ENCODE measurements around the gene C3orf22.
A peak's percentile ranks its signal among the peaks of the same experiment; 100 is the strongest.

C3orf22 gene

DNA sequence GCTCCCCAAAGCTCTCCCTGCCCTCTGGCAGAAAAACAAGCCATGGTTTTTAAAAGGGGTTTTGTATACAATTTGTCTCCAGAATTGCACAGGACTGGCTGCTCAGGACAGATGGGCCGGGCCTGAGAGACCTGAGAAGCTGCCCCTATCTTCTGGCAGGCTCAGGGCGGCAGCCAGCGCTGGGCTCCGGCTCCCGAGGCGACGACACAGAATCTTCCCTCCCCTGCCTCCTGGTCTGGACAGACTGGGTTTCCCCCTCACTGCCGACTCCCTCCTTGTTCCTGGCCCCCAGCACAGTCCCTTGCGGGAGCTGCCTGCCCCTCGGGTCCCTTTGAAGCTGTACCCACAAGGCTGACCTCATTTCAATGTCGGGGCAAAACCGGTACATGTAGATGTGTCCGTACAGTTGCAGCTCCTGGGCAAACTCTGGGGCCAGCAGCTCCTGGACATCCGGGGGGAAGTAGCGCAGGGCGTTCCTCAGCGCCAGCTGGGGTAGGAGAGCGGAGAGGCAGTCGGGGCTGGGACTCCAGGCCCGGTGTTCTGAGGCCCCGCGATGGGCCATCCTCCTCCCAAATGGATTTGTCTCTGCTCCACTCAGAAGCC is 48.3 kb downstream of the C3orf22 start:
- TF ChIP-seq CTCF (IDR thresholded peaks at IDR 0.05; ENCODE audit: insufficient read depth, low read depth, low read length, missing control alignments), result no peak
- no peak for DNase-seq (ENCODE audit: low read depth)
- H3K4me3 ChIP-seq (ENCODE audit: low read length), result no peak overlapping the region

DNA sequence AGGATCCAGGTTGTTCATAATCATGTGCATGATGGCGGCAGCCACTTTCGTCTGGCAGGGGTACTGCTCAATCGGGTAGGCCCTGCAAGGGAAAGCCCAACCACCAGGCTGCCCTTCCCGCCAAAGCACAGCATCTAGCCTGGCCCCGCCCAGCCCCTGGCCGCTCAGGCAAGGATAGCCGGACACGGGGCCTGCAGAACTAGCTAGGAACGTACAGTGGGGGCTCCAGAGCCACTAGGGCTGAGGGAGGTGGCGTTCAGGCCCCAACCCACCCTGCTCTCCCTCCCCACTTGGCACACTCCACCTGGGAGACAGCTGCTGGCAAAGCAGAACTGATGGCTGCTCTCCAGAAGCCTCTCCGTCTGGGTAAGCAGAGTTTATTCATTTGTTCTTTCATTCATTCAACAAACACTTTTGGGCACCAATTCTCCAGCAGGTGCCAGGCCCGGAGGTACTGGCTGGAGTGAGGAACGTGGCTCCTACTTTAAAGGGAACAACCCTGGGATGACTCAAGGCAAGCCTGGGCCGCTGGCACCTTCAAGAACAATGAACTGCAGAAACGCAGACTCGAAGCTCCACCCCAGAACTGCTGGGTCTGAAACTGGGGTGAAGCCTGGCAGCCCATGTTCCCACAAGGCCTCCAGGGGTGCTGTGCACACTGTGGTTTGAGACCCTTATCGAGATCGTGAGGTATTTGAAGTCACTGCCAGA is 49.0 kb downstream of the C3orf22 start:
- no peak for TF ChIP-seq CTCF (IDR thresholded peaks at IDR 0.05; ENCODE audit: insufficient read depth, low read depth, low read length, missing control alignments)
- peak; percentile 64 for DNase-seq (ENCODE audit: low read depth)
- H3K4me3 ChIP-seq (ENCODE audit: low read length), result no peak overlapping the region

- no peak overlapping the region for H3K4me3 ChIP-seq (ENCODE audit: low read length)
- peak; percentile 29 for DNase-seq (ENCODE audit: low read depth)
- no peak for TF ChIP-seq CTCF (IDR thresholded peaks at IDR 0.05; ENCODE audit: insufficient read depth, low read depth, low read length, missing control alignments)
These were observed 50.2 kb downstream of the C3orf22 start for GRCh38 chr3:126508564-126508964.

- DNase-seq (ENCODE audit: low read depth), result no peak
- no peak overlapping the region for H3K4me3 ChIP-seq (ENCODE audit: low read length)
- no peak for TF ChIP-seq CTCF (IDR thresholded peaks at IDR 0.05; ENCODE audit: insufficient read depth, low read depth, low read length, missing control alignments)
These were observed 50.8 kb downstream of the C3orf22 start for GRCh38 chr3:126507886-126508285.

- TF ChIP-seq CTCF (IDR thresholded peaks at IDR 0.05; ENCODE audit: insufficient read depth, low read depth, low read length, missing control alignments), result no peak
- DNase-seq (ENCODE audit: low read depth), result no peak
- no peak overlapping the region for H3K4me3 ChIP-seq (ENCODE audit: low read length)
These were observed 55.0 kb downstream of the C3orf22 start for GRCh38 chr3:126503701-126504100.

GRCh38 chr3:126502656-126503055 is 56.1 kb downstream of the C3orf22 start:
- TF ChIP-seq CTCF (IDR thresholded peaks at IDR 0.05; ENCODE audit: insufficient read depth, low read depth, low read length, missing control alignments), result no peak
- DNase-seq (ENCODE audit: low read depth), result no peak
- no peak overlapping the region for H3K4me3 ChIP-seq (ENCODE audit: low read length)

- no peak for TF ChIP-seq CTCF (IDR thresholded peaks at IDR 0.05; ENCODE audit: insufficient read depth, low read depth, low read length, missing control alignments)
- no peak for DNase-seq (ENCODE audit: low read depth)
- H3K4me3 ChIP-seq (ENCODE audit: low read length), result no peak overlapping the region
These were observed 57.0 kb downstream of the C3orf22 start for GRCh38 chr3:126501736-126502135.
